SK-N-SH treated with all-trans-retinoic acid at 6 μM for 48 hours (cell line): ENCODE data around the gene FTO.

Experiments
- CREB5 ChIP-seq: fragments of 250-450 bp; sonication (Bioruptor Pico); IDR thresholded peaks from 2 replicates; pipeline ENCODE4 v1.5.1; 2020; ENCODE audit warnings: low read depth, mild to moderate bottlenecking, moderate library complexity
- CSDC2 ChIP-seq: fragments of 250-450 bp; sonication (Bioruptor Pico); IDR thresholded peaks from 2 replicates; pipeline ENCODE4 v1.5.0; 2020; ENCODE audit warnings: mild to moderate bottlenecking, moderate library complexity
- CSRNP3 ChIP-seq: fragments of 250-450 bp; sonication (Bioruptor Pico); IDR thresholded peaks from 2 replicates; pipeline ENCODE4 v1.5.1; 2021; ENCODE audit warnings: mild to moderate bottlenecking, moderate library complexity
- OSR1 ChIP-seq: fragments of 250-450 bp; sonication (Bioruptor Pico); IDR thresholded peaks from 2 replicates; pipeline ENCODE4 v1.8.0; 2022; ENCODE audit warnings: moderate library complexity, mild to moderate bottlenecking, inconsistent platforms
- POU6F1 ChIP-seq: fragments of 250-450 bp; sonication (Bioruptor Pico); IDR thresholded peaks from 2 replicates; pipeline ENCODE4 v1.8.0; 2021; ENCODE audit warnings: low read depth, mild to moderate bottlenecking, moderate library complexity, borderline replicate concordance
- RARB ChIP-seq: fragments of 250-450 bp; sonication (Bioruptor Pico); IDR thresholded peaks from 2 replicates; pipeline ENCODE4 v1.8.0; 2021; ENCODE audit warnings: mild to moderate bottlenecking, moderate library complexity
- ZFP30 ChIP-seq: fragments of 450-650 bp; formaldehyde crosslinking; IDR thresholded peaks from 2 replicates; pipeline ENCODE4 v1.5.0; 2022; ENCODE audit warnings: mild to moderate bottlenecking, moderate library complexity
- ZNF565 ChIP-seq: fragments of 450-650 bp; formaldehyde crosslinking; conservative IDR thresholded peaks from 2 replicates; pipeline ENCODE4 v1.5.0; 2020; ENCODE audit warnings: low read depth, mild to moderate bottlenecking, moderate library complexity
- ZNF70 ChIP-seq: fragments of 450-650 bp; formaldehyde crosslinking; IDR thresholded peaks from 2 replicates; pipeline ENCODE4 v1.5.0; 2020; ENCODE audit warnings: mild to moderate bottlenecking, moderate library complexity

- no peak for TF ChIP-seq ZNF70
- no peak for TF ChIP-seq POU6F1 (CRISPR knock-in tag)
- no peak for TF ChIP-seq ZFP30 (CRISPR knock-in tag)
- no peak for TF ChIP-seq OSR1 (CRISPR knock-in tag)
- no peak for TF ChIP-seq CREB5 (CRISPR knock-in tag)
- no peak for TF ChIP-seq ZNF565 (CRISPR knock-in tag)
- no peak for TF ChIP-seq CSRNP3 (CRISPR knock-in tag)
- TF ChIP-seq RARB (CRISPR knock-in tag) = no peak
- TF ChIP-seq CSDC2 (CRISPR knock-in tag) = no peak
Measured at GRCh38 chr16:54056921-54057320, 353.0 kb downstream of the FTO start.
